Measurements from ENCODE around the gene FASN. TPM values are rescaled to one million over a fixed set of nuclear protein-coding genes. Genes with fewer than 3 reads are reported as not detected.
A peak's percentile ranks its signal among the peaks of the same experiment; 100 is the strongest.

Gene FASN
- total and polyA plus RNA-seq, 2 of the 13 experiments (the other 11 are each of a cell fraction or from before 2014, with no cell fraction given), result 51.7 to 101 TPM

GRCh38 chr17:82050761-82051641 is 47.0 kb downstream of the FASN start (continued):
- TF ChIP-seq TRIM22 (IDR thresholded peaks at IDR 0.05) (no peak), NR1H2 (CRISPR knock-in tag; IDR thresholded peaks at IDR 0.05; ENCODE audit: borderline replicate concordance, low read depth) (no peak), NFIB (CRISPR knock-in tag; IDR thresholded peaks at IDR 0.05; ENCODE audit: borderline replicate concordance) (no peak), ZBTB20 (CRISPR knock-in tag; IDR thresholded peaks at IDR 0.05; ENCODE audit: borderline replicate concordance, low read depth) (peak; percentile 37; the same call in 1 of the 2 replicates), ZBTB4 (CRISPR knock-in tag; IDR thresholded peaks at IDR 0.05; ENCODE audit: borderline replicate concordance) (peak; percentile 60; the same call in 1 of the 2 replicates), ZGPAT (CRISPR knock-in tag; IDR thresholded peaks at IDR 0.05) (no peak; the same call in 1 of the 2 replicates), RFXAP (CRISPR knock-in tag; IDR thresholded peaks at IDR 0.05; ENCODE audit: borderline replicate concordance) (no peak), HNRNPL (IDR thresholded peaks at IDR 0.05; ENCODE audit: low read depth, low read length) (peak; percentile 61), CC2D1A (CRISPR knock-in tag; IDR thresholded peaks at IDR 0.05) (no peak), ZNF547 (CRISPR knock-in tag; IDR thresholded peaks at IDR 0.05) (peak; percentile 51; the same call in 1 of the 2 replicates), AFF4 (CRISPR knock-in tag; IDR thresholded peaks at IDR 0.05) (no peak), ZNF34 (CRISPR knock-in tag; IDR thresholded peaks at IDR 0.05; ENCODE audit: borderline replicate concordance) (0 out of 2 replicates have a peak, but pooled peaks have one; percentile 41), ZNF597 (CRISPR knock-in tag; IDR thresholded peaks at IDR 0.05) (no peak), POLR2A (IDR thresholded peaks at IDR 0.05; ENCODE audit: insufficient read depth in 1 of 2, low read depth in 2 of 2, low read length in 2 of 2) (no peak), U2AF1 (optimal IDR thresholded peaks at IDR 0.05; ENCODE audit: low read depth, low read length) (no peak)

Data from HepG2 (cell line).